HG02981 (cell line): ENCODE measurements around the gene RIOK3.

Experiments
- ATAC-seq: cut with Tn5 transposase; IDR thresholded peaks from one replicate; pipeline ENCODE4 v1.9.1; 2021; ENCODE audit warnings: mild to moderate bottlenecking, moderate library complexity; ENCODE audit not compliant: unreplicated experiment

The RIOK3 gene

GRCh38 chr18:23526501-23527063 is 73.5 kb downstream of the RIOK3 start:
- ATAC-seq = no peak

DNA sequence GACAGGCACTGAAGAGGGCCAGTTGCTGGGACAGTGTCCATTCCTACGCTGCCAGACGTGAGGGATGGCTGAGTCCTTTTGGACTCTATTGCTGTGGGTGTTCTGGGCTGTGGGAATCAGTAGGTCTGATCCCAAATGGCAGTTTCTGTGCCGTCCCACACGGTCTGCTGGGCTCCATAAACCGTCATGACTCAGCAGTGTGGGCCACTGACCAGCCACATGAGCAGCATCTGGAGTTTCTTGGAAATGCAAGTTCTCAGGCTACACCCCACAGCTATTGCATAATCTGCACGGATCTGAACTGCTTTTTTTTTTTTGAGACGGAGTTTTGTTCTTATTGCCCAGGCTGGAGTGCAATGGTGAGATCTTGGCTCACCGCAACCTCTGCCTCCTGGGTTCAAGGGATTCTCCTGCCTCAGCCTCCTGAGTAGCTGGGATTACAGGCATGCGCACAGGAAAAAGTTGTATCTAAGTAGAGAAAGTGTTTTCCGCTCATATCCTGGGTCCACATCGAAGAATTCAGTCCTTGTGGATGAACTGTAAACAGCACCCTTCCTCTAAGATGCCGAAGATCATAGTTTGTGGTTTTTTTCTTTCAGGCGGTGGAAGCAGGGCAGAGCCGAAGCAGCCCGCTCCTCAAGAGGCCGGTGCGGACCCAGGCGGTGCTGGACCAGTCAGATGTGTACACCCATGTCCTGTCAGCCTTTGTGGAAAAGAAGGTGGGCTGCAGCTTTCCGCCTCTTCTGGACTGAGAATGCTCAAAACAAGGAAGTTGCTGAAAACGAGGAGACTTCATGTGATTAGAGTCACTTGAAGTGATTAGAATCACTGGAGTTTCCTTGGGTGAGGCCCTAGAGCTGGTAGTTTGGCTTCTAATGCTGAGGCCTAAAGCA is 75.7 kb downstream of the RIOK3 start:
- no peak for ATAC-seq

GRCh38 chr18:23529604-23530003 is 76.5 kb downstream of the RIOK3 start:
- ATAC-seq = no peak

DNA sequence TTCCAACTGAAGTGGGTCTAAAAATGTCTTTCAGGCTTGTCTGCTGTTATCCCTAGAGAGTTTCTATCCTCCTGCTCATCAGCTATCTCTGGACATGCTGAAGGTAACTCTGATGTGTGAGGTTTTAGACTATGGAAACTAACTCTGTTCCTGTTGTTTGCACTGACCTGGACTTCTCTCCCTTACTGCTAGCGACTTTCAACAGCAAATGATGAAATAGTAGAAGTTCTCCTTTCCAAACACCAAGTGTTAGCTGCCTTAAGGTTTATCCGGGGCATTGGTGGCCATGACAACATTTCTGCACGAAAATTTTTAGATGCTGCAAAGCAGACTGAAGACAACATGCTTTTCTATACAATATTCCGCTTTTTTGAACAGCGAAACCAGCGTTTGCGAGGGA is 77.1 kb downstream of the RIOK3 start:
- no peak for ATAC-seq

GRCh38 chr18:23531912-23532311 is 78.8 kb downstream of the RIOK3 start:
- no peak for ATAC-seq
